ENCODE measurements around the gene CEP112.

The CEP112 gene

DNA sequence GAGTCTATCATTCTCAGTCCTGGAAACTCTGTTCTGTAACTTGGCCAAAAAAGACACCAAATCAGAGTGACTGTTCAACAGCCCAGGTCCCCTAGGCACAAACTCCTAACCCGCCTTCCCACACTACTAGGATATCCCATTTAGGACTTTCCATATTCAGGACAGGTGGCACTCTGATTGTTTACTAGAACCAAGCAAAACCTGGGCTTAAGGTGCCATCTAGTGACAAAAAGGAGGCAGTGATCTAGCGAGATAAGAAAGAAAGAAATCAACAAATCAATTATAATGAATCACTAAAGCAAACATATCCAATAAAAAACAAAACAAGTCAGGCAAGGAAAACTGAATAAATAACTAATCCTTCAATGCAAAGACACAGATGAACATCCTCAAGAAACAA, 203.9 kb downstream of the CEP112 start:
- no peak for DNase-seq (ENCODE audit: low spot score)

DNA sequence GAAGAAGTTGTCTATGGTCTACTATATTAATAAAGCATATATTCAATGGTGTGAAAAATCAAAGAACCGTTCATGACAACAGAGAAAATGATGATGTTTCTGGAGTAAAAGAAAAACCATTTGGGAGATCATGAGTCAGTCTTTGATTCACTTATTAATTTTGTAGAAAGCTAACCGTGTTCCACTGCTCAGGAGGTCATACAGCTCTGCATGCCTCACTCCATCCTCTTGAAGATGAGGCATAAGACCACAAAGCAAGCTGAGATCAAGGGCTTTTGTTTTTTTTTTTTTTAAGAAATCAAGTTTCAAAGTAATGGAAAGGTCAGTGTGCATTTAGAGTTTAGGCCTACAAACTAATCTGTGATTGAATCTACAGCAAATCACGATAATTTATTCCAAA, 206.4 kb downstream of the CEP112 start:
- no peak for DNase-seq (ENCODE audit: low spot score)

DNA sequence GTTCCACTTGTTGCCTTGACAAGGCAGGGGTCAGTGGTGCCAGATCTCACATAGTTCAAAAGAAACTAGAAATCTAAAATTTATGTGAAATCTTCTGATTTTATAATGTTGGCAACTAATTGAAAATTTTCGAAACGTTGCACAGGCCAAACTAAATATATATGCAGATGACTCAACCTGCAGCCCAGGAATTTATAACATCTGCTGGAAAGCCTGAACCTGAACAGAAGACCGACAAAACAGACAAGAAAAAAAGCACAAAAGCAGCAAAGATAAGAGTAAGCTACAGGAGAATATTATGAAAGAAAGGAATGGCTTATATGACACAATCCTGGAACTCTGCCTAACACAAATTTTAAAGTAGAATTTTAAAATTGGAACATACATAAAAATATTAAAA, 207.6 kb downstream of the CEP112 start:
- DNase-seq (ENCODE audit: low spot score) = no peak

DNA sequence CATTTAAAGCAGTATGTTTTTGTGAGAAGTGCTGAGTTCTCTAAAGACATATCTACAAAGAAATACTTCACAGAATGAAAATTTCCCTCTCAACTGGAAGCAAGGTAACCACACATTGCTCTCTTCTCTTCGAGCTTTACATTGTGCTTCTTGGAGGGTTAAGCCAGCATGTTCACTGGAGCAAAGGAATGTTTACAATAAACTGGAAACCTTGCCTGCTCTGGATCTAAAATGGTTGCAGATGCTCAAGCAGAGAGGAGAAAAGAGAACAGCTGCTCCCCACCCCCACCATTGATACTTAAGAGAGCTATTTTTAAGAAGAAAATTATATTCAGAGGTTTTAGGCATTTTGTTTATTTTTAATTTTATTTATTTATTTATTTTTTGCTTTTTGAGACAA, 213.1 kb downstream of the CEP112 start:
- DNase-seq (ENCODE audit: low spot score) = no peak

DNA sequence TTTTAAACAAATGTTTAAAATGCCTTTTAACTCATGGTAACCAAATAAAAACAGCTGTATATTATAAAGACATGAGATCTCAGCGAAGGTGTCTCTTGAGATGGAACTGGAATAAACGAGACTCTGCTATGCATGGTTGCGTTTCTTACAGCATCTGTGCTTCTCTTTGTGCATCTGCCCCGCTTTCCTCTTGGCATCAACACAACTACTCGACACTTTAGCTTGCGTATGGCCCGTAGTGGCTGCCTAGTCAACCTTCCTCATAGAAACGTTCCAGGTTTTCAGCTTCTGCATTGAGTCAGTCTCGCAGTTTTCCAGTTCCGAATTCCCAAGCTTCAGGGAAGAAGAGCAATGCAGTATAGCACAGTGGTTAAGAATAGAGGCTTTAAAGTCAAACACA, 214.9 kb downstream of the CEP112 start:
- no peak for DNase-seq (ENCODE audit: low spot score)

DNA sequence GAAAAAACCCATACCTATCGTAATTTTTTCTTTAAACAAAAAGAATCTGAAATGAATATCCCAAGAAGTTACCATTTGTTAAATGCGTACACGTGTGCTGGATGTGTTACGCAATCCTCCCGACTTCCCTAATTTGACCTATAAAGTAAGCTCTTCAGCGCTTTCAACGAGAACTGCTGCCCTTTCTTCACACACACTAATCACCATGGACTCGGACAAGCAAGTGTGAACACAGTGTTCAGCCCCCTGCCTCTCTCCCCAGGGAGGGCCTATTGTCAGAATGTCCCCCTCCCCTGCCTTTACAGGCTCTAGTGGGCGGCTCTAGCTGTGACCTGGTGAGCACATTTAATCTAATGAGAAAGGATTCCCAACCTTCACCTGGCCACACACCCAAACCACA, 216.1 kb downstream of the CEP112 start:
- no peak for DNase-seq (ENCODE audit: low spot score)

DNA sequence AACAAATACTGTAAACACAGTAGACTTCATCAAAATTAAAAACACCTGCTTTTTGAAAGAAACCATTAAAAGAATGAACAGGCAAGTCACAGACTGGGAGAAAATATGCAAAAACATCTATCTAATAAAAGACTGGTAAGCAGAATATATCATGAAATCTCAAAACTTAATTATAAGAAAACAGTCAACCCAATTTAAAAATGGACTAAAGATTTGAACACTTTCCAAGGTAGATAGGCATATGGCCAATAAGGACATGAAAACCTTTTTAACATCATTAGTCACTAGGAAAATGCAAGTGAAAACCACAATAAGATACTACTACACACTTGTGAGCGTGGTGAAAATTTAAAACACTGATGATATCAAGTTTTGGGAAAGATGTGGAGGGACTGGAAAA, 218.7 kb downstream of the CEP112 start:
- DNase-seq (ENCODE audit: low spot score) = no peak

DNA sequence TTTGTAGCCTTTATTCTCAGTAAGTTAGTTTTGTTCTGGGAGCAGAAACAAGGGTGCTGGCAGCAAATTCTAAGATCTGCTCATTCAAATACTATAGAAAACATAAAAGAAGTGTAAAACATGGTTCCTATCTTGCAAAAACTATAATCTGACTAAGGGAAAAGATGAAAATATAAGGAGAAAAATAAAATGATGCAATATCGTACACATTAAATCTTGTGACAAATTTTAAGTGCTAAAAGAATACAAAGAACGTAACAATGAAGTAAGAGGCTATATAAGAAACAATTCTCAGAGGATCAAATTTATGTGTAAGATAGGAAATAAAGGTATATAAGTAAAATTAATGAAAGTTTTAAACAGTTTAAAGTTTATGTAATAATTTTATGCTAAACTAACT, 224.6 kb downstream of the CEP112 start:
- no peak for DNase-seq (ENCODE audit: low spot score)

DNA sequence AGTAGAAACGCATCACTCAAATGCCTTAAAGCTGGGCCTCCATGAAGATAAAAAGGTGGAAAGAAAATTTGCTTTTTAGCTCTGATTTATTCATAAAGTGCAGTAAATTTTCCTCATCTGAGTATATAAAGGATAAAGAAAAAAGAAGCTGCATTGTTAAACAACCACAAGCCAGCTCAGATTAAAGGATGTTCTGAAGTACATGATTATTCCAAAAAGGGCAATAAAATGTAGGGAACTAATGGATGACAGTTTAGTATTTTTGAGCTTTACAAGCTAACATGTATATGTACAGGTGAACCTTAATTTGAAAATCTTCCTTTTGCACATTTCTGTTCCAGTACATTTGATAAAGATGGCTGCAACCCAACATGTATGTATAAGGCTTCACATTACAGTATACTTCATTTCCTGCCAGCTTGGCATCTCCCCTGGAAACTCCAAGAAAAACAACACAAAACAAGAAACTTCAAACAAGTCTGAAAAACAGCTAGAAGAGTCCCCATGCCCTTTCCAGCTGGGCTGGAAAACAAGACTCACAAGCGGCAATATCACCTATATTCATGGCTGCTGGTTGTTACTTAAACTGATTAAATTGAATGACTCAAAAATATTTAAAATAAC, 225.7 kb downstream of the CEP112 start:
- no peak for DNase-seq (ENCODE audit: low spot score)

DNA sequence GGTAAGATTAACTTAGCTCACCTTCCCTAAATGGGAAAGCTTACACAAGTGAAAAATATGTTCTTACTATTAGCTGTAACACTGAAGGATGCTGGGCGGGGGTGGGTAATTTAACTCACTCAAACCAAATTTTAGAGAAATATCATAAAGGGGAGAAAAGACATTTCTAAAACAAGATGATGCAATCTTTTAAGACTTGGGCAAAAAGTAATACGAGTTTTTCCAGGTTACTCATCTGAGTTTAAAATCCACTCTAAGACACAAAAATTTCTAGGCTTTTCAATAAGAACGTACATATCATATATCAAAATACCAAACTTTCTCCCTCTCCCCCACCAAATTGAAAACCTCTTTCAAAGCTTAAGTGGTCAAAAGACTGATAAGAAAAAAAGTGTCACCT, 228.8 kb downstream of the CEP112 start:
- DNase-seq (ENCODE audit: low spot score) = no peak

DNA sequence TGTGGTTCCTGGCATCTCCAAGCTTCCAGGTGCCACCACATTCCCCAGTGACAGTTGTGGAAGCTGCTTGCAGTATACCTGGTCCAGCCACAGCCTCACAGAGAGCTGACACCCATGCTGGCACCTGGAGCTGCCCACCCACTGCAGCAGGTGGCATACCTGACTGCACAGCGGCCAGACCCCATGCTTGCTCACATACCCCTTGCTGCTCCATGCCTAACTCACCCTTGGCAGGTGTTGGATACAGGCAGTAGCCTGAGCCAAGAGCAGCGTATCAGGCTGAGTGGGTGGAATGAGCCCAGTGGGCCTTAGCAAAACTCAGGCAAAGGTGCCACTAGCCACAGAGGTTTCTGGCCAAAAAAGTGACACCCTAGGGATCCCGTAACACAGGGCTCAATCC, 232.3 kb downstream of the CEP112 start:
- no peak for DNase-seq (ENCODE audit: low spot score)

DNA sequence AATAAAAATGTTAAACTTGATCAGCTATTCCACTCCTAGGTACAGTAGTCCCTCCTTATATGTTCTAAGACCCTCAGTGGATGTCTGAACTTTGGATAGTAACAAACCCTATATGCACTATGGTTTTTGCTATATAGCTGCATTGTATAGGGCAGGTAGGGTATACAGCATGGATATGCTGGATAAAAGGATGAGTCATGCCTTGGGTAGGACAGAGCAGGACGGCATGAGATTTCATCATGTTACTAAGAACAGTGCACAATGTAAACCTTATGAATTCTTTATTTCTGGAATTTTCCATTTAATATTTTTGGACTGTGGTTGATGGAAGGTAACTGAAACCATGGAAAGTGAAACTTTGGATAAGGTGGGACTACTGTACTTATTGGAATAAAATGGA, 235.1 kb downstream of the CEP112 start:
- DNase-seq (ENCODE audit: low spot score) = no peak

DNA sequence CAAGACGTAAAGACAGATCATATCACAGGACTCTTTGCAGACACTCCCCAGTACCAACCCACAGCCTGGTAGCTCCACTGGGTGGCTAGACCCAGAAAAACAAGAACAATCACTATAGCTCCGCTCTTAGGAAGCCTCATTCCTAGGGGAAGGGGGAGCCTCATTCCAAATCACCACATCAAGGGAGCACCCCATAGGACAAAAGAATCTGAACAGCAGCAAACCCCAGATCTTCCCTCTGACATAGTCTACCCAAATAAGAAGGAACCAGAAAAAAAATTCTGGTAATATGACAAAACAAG, 237.8 kb downstream of the CEP112 start:
- DNase-seq (ENCODE audit: low spot score) = no peak

DNA sequence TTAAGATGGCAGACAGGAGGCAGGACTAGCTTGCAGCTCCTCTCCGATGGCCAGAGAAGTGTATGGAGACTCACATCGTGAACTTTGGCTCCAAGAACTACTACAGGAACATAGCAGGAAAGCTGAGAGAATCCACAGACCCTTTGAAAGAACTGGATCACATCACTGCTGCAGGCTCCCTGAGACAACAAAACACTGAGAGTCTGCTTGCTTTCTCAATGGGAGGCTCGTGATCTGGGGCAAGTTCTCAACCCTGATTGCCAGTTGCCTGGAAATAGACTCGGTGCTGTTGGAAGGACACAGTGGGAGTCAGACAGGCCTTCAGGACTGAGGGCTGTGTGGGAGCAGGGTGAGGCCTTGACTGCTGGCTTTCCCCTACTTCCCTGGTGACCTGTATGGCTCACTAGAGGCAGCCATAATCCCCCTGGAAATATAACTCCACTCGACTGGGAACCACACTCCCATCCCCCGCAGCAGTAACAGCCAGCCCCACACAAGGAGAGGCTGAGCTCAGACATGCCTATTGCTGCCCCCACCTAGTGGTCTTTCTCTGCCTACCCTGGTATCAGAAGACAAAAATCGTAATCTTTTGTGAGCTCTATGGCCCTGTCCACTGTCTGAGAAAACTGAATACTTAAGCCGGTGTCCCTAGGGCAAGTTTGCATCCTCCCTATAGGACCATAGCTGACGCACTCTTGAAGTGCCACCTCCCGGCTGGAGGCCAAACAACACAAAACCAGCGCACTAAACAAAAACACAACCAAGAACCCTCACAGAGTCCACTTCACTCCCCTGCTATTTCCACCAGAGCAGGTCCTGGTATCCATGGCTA, 238.4 kb downstream of the CEP112 start:
- no peak for DNase-seq (ENCODE audit: low spot score)

DNA sequence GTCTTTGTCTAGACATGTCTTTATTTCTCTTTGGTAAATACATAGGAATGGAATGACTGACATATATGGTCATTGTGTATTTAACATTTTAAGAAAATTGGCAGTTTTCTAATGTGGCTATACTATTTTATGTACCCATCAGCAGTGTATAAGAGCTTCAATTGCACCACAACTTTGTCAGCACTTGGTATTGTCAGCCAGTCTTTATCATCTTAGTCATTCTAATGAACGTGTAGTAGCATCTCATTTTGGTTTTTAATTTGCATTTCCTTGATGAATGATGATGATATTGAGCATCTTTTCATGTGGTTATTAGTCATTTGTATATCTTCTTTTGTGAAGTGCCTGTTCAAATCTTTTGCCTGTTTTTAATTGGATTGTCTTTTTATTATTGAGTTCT, 239.3 kb downstream of the CEP112 start:
- no peak for DNase-seq (ENCODE audit: low spot score)

DNA sequence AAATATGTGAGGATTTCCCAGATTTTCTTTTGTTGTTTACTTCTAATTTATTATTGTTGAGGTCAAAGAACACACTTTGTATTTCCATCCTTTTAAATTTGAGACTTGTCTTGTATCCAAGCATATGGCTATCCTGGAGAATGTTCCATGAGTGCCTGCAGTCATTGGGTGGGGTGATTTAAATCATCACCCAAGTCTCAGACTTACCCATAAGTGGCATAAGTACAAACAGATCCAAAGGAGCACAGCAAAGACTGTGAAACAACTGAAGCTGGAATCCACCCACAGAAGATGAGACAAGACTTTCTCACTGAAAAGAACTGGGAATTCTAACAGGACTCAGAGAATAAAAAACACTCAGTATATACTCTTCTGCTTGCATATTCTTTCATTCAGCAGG, 239.9 kb downstream of the CEP112 start:
- no peak for DNase-seq (ENCODE audit: low spot score)

DNA sequence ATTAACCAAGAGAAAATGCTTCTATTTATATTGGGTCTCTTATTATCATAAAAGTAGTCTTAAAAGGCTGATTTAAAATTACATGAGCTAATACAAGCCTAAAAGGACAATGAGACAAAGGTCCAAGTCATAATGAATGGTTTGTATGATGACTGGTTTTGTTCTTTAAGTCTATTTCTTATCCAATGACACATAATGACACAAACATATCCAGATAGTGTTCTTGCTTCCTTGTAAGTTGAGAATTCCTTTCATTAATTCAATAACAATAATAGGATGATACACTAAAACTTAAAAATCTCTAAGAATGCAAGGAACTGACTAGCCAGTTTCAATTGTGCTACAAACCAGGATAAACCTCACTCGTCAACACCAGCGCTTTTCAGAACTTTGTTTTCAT, 244.1 kb downstream of the CEP112 start:
- DNase-seq (ENCODE audit: low spot score) = no peak

DNA sequence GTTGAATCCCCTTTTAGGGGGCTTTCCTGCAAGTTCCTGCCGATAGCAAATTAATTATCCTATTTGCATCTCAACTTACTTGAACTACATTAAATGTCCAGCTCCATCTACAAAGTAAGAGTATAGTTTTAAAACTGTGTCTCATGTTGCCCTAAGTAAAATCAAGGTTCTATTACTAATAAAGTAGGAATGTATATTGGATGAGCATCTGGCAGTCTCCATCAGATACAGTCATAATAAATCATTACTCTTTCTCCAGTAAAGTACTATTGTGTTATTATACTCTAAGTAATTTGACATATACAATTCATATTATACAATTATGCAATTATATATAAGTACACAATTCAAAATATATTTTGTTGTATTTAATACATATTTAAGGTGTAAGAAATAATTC, 249.3 kb downstream of the CEP112 start:
- DNase-seq (ENCODE audit: low spot score) = no peak

DNA sequence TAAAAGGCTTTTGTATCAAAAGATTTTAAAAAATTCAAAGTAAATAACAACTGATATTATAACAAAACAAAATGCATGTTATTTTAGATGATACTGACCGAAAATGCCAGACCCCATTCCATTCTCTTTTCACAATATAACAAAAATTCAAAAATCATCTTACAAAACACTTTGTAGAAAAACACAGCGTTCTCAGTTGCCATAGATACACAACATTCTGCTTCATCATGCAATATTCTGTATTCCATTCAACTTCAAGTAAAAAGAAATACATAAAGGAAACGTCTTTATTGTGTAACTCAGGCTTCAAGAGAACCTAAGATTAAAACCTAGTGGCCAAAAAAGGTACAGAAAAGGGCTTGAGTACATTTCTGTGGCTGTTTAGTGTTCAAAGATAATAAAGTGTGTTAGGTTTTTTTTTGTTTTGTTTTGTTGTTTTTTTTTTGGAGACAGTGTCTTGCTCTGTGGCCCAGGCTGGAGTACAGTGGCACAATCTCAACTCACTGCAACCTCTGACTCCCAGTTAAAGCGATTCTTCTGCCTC, 250.5 kb downstream of the CEP112 start:
- no peak for DNase-seq (ENCODE audit: low spot score)

DNA sequence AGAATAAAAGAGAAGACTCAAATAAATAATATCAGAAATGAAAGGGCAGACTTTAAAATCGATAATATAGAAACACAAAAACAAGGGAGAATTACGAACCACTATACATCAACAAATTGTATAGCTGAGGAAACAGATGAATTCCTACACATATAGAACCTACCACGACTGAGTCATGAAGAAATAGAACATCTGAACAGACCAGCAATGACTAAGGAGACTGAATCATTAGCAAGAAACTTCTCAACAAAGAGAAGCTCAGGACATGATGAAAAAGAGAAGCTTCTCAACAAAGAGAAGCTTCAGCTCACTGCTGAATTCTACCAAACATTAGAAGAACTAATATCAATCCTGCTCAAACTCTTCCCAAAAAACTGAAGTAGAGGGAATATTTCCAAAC, 255.9 kb downstream of the CEP112 start:
- DNase-seq (ENCODE audit: low spot score) = no peak

DNA sequence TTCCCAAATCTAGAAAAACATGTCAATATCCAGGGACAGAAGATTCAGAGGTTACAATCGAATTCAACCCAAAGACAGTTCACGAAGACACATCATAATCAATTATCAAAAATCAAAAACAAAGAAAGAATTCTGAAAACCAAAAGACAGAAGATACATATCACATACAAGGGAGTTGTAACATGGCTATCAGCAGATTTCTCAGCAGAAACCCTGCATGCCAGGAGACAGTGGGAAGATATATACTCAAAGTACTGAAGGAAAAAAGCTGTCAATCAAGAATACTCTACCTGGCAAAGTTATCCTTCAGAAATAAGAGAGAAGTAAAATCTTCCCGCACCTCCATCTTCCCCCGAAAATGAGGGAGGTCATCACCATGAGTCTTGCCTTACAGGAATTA, 258.6 kb downstream of the CEP112 start:
- no peak for DNase-seq (ENCODE audit: low spot score)

DNA sequence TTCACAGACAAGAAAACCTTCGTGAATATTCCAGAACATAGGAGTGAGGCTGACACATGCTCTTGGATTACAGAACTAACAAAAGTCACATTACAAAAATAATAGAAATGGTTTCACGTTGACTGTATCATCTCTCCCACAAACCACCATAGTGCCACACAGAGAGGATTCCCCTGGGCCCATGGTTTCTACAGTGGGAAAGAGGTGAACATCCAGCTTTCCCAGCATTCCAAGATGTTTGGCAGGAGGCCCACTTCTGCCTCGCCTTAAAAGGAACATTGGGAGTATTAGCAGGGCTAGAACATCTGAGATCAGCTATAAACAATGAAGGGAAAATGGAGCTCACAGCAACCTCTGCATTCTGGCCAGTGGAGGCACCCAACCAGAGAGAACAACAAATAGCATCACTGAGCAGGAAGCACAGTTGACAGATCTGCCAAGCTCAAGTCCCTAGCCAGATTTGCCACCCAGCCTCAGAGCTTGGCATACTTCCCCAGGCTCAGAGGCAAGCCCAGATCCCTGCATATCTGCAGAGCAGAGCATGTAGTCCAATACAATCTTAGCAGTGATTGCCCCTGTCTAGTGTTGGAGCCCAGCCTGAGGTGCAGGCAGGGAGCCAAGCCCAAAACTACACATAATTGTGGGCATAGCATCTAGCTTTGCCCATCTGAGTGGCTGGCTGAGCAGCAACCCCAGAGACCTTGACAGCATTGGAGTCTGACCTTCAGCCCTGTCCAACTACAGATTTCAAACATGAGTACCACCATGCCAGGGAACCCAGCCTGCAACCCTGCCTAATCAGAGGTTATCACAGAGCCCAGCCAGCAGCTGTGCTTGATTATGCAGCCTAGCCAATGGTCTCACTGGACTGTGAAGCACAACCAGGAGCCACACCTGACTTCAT, 260.4 kb downstream of the CEP112 start:
- no peak for DNase-seq (ENCODE audit: low spot score)

Data from ecto neural progenitor cell (in vitro differentiated cells).